ENCODE data around the gene ALDH8A1.
"Not testable (repeated sequence)": the region's sequence is repeated elsewhere in the genome, so short reads cannot be mapped to it uniquely, and the experiment has no call there.

Gene ALDH8A1

GRCh38 chr6:134902074-134902861 lies 47.6 kb downstream of the ALDH8A1 start:
- TF ChIP-seq CTCF (IDR thresholded peaks at IDR 0.05) = no peak
- peak overlapping the region in 1 of 2 donors; percentile 29 for H3K27ac ChIP-seq
- H3K4me3 ChIP-seq = no peak overlapping the region
- DNase-seq (ENCODE audit: low spot score) = no peak

DNA sequence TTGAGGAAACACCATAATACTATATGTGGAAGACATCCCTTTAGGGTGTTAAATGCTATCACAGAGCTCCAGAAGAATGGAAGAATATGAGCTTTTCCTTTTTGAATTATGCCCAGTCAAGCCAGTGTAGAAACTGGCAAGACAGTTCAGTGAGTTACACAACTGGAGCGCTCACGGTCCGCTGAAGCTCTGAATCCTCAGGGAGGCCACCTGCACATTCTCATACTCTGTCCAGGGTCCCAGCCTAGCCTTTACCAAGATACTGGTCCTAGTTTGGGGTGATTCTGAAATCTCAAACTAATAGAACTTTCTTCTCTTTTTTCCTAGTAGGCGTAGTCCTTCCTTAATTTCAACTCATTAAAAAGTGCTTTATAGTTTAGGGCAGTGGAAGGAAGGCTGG lies 51.3 kb downstream of the ALDH8A1 start:
- DNase-seq (ENCODE audit: low spot score) = no peak
- no peak for TF ChIP-seq CTCF (IDR thresholded peaks at IDR 0.05)
- Histone ChIP-seq H3K27ac (no peak overlapping the region), H3K4me3 (no peak overlapping the region)

DNA sequence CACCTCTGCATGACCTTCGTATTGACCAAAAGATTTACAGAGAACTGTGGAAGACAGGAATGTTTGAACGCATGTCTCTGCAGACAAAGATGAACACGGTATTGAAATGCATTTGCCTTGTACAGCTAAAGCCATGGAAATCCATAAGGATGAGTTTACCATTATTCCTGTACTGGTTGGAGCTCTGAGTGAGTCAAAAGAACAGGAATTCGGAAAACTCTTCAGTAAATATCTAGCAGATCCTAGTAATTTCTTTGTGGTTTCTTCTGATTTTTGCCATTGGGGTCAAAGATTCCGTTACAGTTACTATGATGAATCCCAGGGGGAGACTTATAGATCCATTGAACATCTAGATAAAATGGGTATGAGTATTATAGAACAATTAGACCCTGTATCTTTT lies 51.7 kb downstream of the ALDH8A1 start:
- not testable (repeated sequence) for DNase-seq (ENCODE audit: low spot score); H3K4me3 ChIP-seq; H3K27ac ChIP-seq

- Histone ChIP-seq H3K4me3 (no peak overlapping the region), H3K27ac (no peak overlapping the region)
- no peak for TF ChIP-seq CTCF (IDR thresholded peaks at IDR 0.05)
- DNase-seq (ENCODE audit: low spot score) = no peak
These were observed 53.0 kb downstream of the ALDH8A1 start for GRCh38 chr6:134896910-134897309.

GRCh38 chr6:134894800-134895199 lies 55.1 kb downstream of the ALDH8A1 start:
- H3K4me3 ChIP-seq = no peak overlapping the region
- DNase-seq (ENCODE audit: low spot score) = no peak
- H3K27ac ChIP-seq = no peak overlapping the region
- TF ChIP-seq CTCF (IDR thresholded peaks at IDR 0.05) = no peak

GRCh38 chr6:134892362-134892761 lies 57.5 kb downstream of the ALDH8A1 start:
- H3K4me3 ChIP-seq = no peak overlapping the region
- DNase-seq (ENCODE audit: low spot score) = no peak
- no peak overlapping the region for H3K27ac ChIP-seq
- TF ChIP-seq CTCF (IDR thresholded peaks at IDR 0.05) = no peak

DNA sequence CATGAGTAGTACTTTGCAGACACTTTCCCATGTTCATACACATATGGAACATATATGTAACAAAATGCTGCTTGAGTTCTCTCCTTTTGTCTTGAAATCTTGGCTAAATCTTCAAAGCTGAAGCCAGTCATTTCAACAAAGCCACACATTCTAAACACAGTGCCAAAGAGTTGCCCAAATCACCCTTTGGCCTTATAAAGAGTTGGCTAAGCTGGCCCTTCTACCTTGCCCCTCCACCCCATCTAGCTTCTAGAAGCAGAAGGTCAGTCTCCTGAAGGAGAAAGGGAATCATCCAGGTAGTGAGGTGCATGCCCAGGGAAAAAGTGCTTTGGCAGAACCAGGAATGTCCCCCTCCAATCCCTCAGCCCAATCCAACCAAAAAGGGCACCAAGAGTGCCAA lies 58.3 kb downstream of the ALDH8A1 start:
- no peak for TF ChIP-seq CTCF (IDR thresholded peaks at IDR 0.05)
- Histone ChIP-seq H3K27ac (no peak overlapping the region), H3K4me3 (no peak overlapping the region)
- DNase-seq (ENCODE audit: low spot score) = no peak

Measured in coronary artery (tissue), 2 donors.